HG03558 (cell line): Measurements from ENCODE around the gene PCNX1.
"Not testable (repeated sequence)": the region's sequence is repeated elsewhere in the genome, so short reads cannot be mapped to it uniquely, and the experiment has no call there.

Experiments used
- ATAC-seq: cut with Tn5 transposase; IDR thresholded peaks from one replicate; pipeline ENCODE4 v1.9.1; 2021; ENCODE audit warnings: moderate number of reproducible peaks; ENCODE audit not compliant: unreplicated experiment; ENCODE audit errors: extremely low read depth

The PCNX1 gene

DNA sequence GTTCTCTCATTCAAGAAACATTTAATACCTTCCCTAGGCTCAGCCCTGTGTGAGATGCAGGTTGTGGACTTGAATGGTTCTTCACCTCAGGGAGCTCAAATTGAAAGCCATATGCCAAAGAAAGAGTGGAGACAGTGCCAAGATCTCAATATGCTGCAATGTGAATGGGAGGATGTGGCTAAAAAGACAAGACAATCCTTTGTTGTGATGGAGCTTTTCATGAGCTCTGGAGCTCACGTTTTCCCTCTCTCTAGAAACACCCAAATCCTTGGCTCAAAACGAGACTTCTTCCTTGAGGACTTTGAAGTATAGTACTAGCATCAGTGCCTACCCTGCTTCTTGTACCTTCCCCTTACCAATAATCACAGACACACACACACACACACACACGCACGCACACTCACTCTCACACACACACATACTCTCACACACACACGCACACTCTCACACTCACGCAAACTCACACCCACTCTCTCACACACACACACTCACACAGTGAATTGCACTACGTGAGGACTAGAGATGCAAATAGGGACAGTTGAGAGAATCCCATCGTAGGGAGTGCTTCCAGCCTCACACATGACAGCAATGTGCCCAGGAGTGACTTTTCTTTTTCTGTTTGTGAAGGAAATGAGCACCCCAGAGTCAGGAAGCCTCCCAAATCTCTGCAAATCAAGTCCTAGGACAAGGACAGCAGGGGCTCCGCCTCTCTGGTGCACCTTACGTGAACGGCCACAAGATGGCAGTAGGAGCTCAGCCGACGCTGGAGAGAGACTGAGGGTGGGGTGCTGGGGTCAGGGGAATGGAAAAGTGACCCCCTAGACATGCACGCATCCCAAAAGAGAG, 231.4 kb downstream of the PCNX1 start:
- no peak for ATAC-seq

DNA sequence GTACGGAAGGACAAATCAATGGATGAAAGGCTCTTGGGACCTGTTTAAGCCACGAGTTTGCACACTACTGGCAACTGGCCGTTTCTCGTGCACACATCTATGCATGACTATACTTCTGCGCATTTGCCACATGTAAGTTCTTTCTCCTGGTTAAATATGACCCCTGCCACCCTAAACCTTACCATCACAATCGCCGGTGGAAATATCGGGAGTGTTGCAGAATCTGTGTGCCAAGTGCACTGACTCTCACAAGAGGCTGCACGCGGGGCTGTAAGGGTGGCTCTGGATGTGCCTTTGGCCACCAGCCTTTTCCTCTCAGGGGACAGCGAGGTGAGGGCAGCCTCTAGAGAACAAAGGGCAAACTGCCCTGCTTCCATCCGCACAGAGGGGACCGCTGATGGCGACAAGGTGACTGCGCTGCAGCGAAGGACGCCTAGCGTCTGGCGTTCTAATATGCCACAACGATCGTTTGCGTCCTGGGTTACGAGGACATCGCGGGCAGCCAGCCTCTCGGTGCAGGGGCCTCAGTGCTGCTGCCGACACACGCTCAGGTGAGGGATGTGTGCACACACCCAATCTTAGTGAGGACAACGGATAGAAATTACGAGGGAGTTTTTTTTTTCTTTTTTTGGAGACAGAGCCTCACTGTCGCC, 232.2 kb downstream of the PCNX1 start:
- ATAC-seq: no peak

DNA sequence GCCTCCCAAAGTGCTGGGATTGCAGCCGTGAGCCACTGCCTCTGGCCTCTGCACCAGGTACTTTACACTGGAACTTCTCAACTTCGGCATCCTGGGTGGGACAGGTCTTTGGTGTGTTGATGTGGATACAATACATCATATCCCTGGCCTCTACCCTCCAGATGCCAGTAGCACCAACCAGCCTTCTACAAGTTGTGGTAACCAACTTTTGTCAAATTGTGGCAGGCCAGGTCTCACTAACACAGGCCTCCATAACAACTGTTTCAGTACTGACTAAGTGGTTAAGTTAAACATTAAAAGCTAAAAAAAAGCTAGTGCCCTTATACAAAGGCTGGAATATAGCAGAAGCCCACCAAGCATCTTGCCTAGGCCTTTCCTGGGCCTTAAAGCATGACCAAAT, 232.9 kb downstream of the PCNX1 start:
- no peak for ATAC-seq

DNA sequence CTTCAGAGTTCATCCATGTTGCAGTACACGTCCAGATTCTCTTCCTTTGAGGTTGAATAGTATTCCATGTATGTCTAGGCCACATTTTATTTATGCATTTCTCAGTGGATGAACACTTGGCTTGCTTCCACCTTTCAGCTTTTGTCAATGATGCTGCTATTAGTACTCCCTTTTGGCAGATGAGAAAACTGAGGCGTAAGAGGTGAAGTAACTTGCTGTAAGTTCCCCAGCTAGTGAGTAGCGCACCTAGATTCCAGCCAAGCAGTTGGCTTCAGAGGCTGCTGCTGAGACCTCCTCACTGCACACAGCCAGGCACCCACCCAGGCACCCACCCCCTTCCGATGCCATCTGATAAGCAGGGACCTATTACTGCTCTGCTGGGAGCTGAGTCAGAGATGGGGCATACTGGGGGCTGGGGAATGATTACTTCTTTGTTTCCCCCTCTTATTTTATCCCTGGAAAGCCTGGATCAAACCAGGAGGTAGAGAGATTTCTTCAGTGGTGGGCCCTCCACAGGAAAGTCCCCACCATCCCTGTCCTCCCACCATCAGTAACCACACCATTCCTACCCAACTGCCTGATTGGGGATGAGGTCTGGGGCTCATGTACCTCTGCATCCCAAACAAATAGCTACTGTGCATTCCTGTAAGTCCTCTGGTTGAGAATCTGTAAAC, 234.6 kb downstream of the PCNX1 start:
- ATAC-seq: no peak

DNA sequence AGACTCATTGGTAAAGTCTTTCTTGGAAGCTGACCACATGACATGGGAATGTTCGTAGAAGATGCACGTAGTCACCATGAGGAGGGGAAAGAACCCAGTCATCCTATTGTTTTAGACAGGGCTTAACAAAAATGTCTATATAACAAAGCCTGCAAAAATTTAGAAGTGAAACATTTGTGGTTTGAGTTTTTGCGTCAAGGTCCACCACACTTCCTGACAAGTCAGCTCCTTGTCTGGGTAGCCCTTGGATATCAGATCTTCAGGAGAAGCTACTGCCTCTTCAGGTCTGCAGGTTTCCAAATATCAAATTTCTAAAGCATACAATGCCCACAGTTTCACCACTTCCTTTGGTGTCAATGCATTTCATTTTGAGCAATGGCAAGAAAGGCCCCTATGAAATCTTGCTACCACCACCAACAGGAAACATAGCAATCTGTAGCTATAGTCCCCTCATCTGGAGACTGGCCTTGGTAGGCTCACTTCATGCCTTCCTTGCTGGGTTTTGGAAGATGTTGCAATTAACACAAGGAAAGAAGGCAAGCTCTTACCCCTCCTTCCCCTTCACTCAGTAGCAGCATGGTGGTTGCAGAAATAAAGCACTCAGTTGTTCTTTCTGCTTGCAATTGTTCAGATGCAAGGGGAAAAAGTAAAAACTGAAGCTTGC, 235.2 kb downstream of the PCNX1 start:
- no peak for ATAC-seq

DNA sequence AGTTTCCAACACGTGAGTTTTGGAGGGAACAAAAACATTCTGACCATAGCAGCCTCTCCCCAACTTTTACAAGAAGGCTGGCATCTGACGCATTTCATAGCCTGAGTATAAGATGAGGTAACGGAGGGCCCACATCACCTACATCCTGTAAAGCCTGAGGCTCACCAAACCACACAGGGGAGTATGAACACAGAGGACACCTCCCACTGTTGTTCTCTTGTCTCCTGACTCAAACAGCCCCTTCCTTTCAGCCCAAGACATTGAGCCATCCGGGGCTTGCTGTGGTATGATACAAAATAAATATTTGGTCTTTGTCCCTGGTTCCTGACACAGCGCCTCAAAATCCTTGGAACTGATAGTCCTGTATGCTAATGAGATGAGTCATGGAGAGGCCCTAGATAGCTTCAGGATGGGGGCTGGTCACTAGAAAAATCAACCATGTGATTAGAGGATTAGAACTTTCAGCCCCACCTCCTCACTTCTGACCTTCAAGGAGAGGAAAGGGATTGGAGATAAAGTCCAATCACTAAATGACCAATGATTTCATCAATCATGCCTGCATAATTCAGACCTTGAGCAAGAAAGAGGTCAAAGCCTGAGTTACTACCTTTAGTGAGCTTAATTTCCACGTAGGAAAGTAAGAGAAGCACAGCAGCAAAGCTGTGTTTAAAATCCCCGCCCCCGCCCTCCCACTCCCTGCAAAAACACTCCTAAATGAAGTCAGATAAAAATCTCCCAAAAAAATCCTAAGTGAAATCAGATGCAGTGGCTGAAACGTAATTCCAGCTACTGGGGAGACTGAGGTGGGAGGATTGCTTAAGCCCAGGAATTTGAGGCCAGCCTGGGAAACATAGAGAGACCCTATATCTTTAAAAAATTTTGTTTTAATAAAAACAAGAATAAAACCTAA, 236.4 kb downstream of the PCNX1 start:
- no peak for ATAC-seq

DNA sequence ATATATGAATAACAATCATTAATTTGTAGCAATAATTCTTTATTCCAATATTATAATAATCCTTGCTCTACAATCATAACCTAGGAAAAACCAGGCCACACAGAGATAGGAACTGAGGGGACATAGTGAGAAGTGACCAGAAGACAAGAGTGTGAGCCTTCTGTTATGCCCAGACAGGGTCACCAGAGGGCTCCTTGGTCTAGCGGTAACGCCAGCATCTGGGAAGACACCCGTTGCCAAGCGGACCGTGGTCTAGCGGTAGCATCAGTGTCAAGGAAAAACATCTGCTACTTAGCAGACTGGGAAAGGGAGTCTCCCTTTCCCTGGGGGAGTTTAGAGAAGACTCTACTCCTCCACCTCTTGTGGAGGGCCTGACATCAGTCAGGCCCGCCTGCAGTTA, 240.1 kb downstream of the PCNX1 start:
- not testable (repeated sequence) for ATAC-seq

DNA sequence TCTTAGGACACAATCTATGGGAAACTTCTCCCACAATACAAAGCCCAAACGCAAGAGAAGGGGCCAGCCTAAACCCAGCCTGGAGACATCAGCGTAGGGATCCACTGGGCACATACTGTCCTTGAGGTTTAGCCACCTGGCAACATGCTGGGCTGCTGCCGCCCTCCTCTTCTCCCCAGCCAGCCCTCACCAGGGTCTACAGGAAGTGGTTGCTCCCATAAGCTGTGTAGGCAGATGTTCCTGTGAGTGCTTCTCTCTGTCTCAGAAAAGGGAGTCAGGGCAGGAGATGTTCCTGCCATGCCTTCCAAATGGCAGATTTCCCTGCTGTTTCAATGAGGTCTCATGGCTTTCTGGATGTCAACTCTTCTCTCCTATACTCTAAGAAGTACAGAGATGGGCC, 241.4 kb downstream of the PCNX1 start:
- no peak for ATAC-seq

DNA sequence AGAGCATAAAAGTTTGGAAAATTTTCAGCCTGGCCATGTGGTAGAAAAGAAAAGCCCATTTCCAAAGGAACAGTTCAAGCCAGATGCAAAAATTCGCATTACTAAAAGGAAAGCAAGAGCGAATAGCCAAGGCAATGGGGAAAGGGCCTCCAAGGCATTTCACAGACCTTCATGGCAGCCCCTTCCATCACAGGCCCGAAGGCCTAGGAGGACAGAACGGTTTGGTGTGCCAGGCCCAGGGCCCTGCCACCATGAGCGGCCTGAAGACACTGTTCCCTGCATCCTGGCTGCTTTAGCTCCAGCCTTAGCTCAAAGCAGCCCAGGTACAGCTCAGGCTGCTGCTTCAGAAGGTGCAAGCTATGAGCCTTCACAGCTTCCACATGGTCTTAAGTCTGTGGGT, 243.5 kb downstream of the PCNX1 start:
- ATAC-seq: no peak

DNA sequence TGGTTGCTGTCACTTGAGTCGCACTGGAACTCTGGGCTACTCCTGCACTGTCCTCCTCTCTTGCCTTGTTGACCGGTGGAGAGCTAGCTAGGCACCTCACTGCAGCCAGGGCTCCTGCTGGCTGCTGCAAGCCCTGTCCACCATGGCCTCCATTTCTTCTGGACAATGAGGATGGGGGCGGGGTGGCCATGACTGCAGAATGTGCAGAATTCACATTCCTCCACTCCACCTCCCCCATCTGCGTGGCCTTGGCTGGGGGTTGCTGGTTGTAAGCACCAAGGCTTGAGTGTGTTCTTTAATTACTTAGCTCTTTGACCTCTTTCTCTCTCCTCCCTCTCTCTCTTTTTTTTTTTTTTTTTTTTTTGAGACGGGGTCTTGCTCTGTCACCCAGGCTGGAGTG, 248.5 kb downstream of the PCNX1 start:
- no peak for ATAC-seq

DNA sequence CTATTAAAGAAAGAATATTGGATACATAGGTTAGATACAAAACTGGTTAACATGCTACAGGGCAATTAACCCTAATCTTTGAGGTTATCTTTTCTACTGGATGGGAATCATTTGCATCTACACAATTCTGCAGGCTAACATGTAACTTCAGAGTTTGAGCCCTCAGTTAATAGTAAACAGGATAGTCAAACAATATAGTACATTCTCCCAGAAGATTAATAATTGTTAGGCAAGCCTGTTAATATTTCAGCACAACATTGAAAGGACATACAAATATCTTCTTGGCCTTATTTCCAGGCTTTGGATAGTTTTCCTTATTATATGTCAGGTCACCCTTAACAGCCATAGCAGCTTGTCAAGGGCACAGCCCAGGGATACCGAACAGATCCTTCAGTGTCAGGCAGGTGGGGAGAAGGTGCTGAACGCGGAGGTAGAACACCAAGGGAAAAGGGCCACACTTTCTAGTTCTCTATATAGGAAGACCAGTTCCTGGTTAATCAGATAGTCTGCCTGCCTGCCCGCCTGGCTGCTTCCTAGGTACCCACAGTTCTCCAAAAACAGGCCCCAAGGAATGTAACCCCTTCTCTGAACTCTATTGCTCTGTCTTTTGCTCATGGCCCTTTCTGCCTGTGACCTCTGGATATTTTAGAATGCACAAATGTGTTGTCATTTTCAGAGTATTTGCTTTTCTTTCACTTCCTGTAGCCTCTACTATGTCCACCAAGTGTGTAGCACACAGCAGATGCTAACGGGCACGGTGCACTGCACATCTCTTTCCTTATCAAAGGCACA, 256.0 kb downstream of the PCNX1 start:
- ATAC-seq: no peak

DNA sequence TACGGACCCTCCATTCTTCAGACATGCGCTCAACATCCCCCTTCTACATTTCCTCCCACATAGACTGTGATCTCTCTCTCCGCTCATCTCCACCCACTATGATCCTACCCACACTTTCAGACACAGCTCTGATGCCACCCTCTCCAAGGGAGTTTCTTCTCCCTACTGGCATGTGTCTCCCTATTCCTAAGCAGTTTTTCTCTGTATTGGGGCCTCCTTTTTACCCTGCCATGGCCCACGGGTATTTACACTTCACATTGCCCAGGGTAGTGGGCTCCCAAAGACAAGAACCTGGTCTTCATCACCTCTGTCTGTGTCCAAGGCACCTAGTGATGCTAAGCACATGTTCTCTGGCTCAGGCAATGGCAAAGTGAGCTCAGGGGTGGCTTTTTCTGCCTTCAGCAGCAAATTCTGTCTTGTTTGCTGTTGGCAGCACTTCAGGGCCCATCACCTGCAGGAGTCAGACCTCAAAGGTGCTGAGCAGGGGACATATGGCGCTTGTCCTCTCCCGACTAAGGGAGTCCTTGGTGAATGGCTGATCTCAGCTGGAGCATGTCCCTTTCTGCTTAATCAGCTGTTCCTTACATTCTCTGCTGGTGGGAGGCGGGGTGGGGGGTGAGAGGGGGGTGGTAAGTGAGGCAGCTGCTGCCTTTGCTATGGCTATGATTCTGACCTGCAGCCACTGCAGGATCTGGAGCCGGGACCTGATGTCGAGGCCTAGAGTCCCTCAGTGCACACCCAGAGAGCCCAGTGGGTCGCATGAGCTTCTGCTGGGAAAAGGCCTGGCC, 256.8 kb downstream of the PCNX1 start:
- ATAC-seq: no peak
